Chondrocyte (in vitro differentiated cells): ENCODE results near the gene GBX1. TPM values are rescaled to one million over a fixed set of nuclear protein-coding genes. Genes with fewer than 3 reads are reported as not detected.

Source experiments
- DNase-seq: peaks from one replicate; pipeline ENCODE4 v3.0.0; 2021; ENCODE audit warnings: mixed read lengths, low spot score
- H3K27ac Mint-ChIP-seq: one replicate; pipeline ENCODE4 v1.8.0; 2021; ENCODE audit warnings: mild to moderate bottlenecking, moderate library complexity, mixed read lengths; ENCODE audit not compliant: unreplicated experiment
- H3K27me3 Mint-ChIP-seq: 2 replicates; pipeline ENCODE4 v1.8.0; 2021; ENCODE audit warnings: low read depth, mixed read lengths
- H3K36me3 Mint-ChIP-seq: 2 replicates; pipeline ENCODE4 v1.8.0; 2021; ENCODE audit warnings: low read depth, mixed read lengths
- H3K4me1 Mint-ChIP-seq: 2 replicates; pipeline ENCODE4 v1.8.0; 2021; ENCODE audit warnings: low read depth, mild to moderate bottlenecking, mixed read lengths
- H3K4me3 Mint-ChIP-seq: one replicate; pipeline ENCODE4 v1.8.0; 2021; ENCODE audit warnings: mild to moderate bottlenecking, moderate library complexity, mixed read lengths; ENCODE audit not compliant: unreplicated experiment
- H3K9me3 Mint-ChIP-seq: 2 replicates; pipeline ENCODE4 v1.8.0; 2021; ENCODE audit warnings: low read depth, mixed read lengths
- total RNA-seq: library from RNA; stranded (reverse); gene quantifications from 3 replicates; pipeline ENCODE4 v1.2.1, GENCODE V29; 2021
- TF ChIP-seq, protein P1 (sequence below): fragments of 200-600 bp; sonication (generic); IDR thresholded peaks from 2 replicates; pipeline ENCODE4 v1.5.0; 2021; ENCODE audit warnings: antibody characterized with exemption, mild to moderate bottlenecking, moderate library complexity

Gene GBX1
- total RNA-seq, 1 donor from 2014 or later: not detected

DNA sequence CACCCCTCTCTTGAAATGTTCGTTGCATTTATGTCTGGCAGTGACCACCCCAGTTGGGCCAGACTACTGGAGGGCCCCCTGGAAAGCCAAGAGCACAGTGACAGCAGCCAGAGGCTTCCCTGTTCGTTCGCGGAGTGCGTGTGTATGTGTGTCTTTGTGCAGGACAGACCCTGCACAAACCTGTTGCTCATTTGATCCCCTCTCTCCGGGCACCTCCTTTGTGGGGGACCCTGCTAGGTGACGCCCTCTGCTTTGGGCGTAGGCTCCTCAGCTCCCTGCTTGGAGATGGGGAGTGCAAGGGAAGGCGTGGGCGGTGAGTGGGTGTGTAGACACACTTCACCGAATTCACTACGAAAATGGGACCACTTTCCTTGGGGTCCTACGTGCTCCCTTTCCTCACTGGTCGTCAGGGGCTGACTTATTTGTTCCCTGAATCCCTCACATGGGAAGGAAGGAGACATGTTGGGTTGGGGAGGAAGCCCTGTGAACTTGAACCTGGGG, 42.5 kb downstream of the GBX1 start:
- TF ChIP-seq, protein P1, sequence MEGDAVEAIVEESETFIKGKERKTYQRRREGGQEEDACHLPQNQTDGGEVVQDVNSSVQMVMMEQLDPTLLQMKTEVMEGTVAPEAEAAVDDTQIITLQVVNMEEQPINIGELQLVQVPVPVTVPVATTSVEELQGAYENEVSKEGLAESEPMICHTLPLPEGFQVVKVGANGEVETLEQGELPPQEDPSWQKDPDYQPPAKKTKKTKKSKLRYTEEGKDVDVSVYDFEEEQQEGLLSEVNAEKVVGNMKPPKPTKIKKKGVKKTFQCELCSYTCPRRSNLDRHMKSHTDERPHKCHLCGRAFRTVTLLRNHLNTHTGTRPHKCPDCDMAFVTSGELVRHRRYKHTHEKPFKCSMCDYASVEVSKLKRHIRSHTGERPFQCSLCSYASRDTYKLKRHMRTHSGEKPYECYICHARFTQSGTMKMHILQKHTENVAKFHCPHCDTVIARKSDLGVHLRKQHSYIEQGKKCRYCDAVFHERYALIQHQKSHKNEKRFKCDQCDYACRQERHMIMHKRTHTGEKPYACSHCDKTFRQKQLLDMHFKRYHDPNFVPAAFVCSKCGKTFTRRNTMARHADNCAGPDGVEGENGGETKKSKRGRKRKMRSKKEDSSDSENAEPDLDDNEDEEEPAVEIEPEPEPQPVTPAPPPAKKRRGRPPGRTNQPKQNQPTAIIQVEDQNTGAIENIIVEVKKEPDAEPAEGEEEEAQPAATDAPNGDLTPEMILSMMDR: no peak
- H3K4me1 Mint-ChIP-seq: peaks cover 9% of the 10 kb centered on the region
- no peak overlapping the region for H3K27ac Mint-ChIP-seq
- no peak overlapping the region for H3K4me3 Mint-ChIP-seq
- H3K27me3 Mint-ChIP-seq: no peaks in the 10 kb centered on the region
- no peak for DNase-seq
- no peaks in the 10 kb centered on the region for H3K9me3 Mint-ChIP-seq
- peaks cover 32% of the 10 kb centered on the region for H3K36me3 Mint-ChIP-seq

DNA sequence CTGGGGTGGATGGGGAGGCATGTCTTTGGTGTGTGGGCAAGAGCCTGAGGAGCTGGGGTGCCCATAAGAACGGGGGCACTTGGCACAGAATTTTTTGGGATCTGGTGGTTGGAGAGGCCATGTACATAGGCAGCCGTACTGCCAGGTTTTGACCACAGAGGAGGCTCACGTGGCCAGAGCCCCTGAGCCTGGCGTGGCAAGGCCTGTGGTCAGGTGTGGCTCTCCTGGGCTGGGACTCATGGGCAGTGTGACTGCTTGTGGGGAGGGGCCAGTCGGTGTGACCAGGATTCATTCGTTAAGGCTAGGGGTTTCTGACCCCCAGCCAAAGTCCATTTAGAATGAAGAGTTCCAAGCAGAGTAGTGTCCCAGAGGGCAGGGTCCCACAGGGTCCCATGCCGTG, 43.0 kb downstream of the GBX1 start:
- Mint-ChIP-seq H3K36me3 (peaks cover 33% of the 10 kb centered on the region), H3K4me3 (no peak overlapping the region)
- no peak for DNase-seq

DNA sequence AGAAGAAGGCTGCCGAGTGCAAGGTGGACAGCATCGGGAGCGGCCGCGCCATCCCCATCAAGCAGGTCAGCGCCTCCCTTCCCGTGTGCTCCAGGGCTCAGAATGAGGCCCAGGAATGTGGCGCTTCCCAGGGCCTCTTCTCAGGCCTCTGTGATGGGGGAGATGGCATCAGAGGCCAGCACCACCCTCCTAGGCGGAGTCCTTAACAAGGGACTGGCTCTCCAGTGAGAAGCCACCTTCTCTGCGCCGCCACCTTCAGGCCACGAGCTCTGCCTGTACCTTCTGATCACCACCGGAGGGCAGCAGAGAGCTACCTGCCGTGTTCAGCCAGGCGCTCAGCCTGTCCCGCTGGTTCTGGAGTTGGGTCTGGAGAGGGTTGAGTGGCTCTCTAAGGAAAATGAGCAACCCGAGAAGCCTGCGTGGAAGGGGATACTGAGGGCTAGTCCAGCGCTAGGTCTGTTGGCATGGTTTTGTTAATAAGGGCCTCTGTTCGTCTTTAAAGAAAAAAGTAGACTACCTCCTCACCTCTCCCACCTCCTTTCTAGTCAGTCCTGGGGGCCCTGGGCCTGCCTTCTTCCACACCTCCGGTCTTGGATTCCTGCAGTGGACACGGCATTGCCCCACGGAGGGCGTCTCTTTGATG, 43.6 kb downstream of the GBX1 start:
- Mint-ChIP-seq H3K36me3 (peaks cover 37% of the 10 kb centered on the region), H3K27ac (no peak overlapping the region)
- TF ChIP-seq, protein P1: peak; percentile 97

More for the DNA sequence above, 43.0 kb downstream of the GBX1 start:
- no peak overlapping the region for H3K27ac Mint-ChIP-seq
- no peaks in the 10 kb centered on the region for H3K9me3 Mint-ChIP-seq
- H3K27me3 Mint-ChIP-seq: no peaks in the 10 kb centered on the region
- peaks cover 9% of the 10 kb centered on the region for H3K4me1 Mint-ChIP-seq
- TF ChIP-seq, protein P1: no peak

DNA sequence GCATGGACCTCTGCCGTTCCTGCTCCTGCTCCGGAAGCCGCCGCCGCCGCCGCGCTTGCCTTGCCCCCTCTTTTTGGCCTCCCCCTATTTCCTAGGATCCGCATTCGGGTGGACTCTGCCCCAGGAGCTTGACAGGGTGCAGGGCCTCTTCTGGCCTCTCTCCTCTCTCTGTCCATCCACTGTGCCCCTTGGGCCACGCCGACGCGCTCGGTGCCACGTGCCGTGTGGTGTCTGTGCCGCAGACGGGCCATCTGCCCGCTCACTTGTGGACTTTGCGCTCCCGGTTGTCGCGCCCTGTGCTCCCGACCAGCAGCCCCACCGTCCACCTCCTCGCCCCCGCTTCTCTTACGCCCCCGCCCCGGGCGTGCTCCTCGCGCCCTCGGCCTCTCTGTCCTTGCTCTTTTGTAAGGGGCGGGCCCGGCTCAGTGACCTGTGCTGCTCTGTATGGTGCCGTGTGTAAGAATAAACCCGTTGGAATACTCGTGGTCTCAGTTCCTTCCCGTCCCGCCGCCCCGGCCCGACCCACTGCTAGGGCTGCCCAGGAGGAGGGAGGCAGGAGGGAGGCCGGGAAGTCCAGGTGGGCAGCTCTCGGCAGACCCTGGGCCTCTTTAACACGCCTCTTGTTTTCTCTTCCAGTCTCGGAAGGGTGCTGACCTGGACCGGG, 44.2 kb downstream of the GBX1 start:
- Mint-ChIP-seq H3K9me3 (no peaks in the 10 kb centered on the region), H3K27me3 (no peaks in the 10 kb centered on the region), H3K27ac (no peak overlapping the region), H3K4me1 (peaks cover 9% of the 10 kb centered on the region), H3K36me3 (peaks cover 39% of the 10 kb centered on the region), H3K4me3 (no peak overlapping the region)
- TF ChIP-seq, protein P1: no peak
- DNase-seq: no peak

More for the DNA sequence above, 43.6 kb downstream of the GBX1 start:
- Mint-ChIP-seq H3K9me3 (no peaks in the 10 kb centered on the region), H3K4me1 (peaks cover 9% of the 10 kb centered on the region), H3K27me3 (no peaks in the 10 kb centered on the region), H3K4me3 (no peak overlapping the region)
- no peak for DNase-seq

DNA sequence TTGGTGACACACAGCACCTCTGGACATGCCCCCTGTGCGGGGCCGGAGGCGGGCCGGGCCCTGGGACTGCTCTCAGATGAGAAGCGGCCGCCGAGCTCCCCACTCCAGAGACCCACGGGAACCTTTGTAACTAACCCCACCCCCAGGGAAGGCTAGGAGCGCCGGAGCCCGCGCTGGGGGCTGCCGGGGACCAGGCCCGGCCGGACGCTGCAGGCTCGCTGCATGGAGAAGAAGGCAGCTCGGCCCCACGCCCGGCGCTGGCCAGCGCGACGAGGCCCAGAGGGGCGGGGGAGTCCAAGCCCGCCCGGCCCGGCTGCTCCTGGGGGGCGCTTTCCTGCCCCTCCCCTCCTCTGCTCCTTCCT, 44.7 kb downstream of the GBX1 start:
- no peaks in the 10 kb centered on the region for H3K9me3 Mint-ChIP-seq

More for the DNA sequence above, 44.7 kb downstream of the GBX1 start:
- H3K4me1 Mint-ChIP-seq: peaks cover 9% of the 10 kb centered on the region
- H3K27ac Mint-ChIP-seq: no peak overlapping the region
- DNase-seq: no peak
- H3K4me3 Mint-ChIP-seq: no peak overlapping the region
- H3K36me3 Mint-ChIP-seq: peaks cover 39% of the 10 kb centered on the region
- no peaks in the 10 kb centered on the region for H3K27me3 Mint-ChIP-seq
- TF ChIP-seq, protein P1: no peak
